Medulla oblongata (tissue), 1 donor: ENCODE results near the gene AXL.

Experiments
- DNase-seq: peaks from one replicate; pipeline ENCODE4 v3.0.0-alpha.2; 2015; ENCODE audit errors: extremely low spot score

AXL gene

DNA sequence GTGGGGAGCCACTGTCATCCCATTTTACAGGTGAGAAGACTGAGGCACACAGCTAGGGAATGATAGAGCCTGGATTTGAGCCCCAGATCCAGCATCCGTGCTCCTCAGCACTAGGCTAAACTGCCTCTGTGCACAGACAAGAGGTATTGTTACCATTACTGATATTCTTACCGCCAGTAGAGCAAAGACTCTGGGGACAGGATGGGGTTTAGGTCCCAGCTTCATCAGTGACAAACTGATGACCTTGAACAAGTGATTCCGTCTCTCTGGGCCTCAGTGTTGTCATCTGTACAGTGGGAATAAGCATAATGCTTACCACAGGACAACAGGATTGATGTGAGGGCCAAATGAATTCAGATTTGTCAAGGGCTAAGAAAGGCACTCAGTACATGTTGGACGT is 16.5 kb downstream of the AXL start:
- no peak for DNase-seq

DNA sequence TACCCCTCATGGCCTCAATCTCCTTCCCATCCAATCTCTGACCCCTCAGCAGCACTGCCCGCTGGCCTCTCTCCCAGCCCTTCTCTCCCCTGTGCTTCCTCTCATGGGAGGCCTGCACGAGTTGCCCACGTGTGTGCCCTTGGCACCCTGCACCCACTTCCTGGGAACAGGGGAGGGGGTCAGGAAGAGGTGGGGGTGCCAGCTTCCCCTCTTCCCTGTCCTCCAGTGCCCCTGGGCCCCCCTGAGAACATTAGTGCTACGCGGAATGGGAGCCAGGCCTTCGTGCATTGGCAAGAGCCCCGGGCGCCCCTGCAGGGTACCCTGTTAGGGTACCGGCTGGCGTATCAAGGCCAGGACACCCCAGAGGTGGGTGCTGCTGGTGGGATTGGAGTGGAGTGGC is 19.2 kb downstream of the AXL start:
- DNase-seq, result no peak

DNA sequence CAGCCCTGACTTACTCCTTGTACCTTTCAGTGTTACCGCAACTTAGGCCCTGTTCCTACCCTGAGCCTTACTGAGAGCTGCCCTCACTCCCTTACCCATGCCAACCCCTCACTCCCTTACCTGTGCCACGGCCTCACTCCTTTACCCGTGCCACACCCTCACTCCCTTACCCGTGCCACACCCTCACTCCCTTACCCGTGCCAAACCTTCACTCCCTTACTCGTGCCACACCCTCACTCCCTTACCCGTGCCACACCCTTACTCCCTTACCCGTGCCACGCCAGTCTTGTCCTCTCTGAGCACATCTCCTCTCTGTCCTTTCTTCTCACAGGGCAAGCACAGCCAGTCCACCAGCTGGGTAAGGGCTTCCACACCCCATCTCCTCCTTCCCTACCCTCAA is 20.3 kb downstream of the AXL start:
- no peak for DNase-seq

DNA sequence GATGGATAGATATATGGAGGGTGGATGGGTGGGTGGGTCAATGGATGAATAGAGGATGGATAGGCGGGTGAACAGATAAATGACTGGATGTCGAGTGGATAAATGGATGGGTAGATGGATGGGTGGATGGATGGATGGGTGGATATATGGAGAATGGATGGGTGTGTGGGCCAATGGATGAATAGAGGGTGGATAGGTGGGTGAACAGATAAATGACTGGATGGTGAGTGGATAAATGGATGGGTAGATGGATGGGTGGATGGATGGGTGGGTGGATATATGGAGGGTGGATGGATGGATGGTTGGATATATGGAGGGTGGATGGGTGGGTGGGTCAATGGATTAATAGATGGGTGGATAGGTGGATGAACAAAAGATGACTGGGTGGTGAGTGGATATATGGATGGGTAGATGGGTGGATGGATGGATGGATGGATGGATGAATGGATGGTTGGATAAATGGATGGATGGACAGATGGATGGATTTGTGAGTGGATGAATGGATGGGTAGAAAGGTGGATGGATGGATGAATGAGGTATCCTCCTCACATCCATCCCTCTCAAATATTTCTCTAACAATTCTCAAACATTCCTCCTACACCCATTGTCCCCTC is 21.0 kb downstream of the AXL start:
- DNase-seq, result no peak

DNA sequence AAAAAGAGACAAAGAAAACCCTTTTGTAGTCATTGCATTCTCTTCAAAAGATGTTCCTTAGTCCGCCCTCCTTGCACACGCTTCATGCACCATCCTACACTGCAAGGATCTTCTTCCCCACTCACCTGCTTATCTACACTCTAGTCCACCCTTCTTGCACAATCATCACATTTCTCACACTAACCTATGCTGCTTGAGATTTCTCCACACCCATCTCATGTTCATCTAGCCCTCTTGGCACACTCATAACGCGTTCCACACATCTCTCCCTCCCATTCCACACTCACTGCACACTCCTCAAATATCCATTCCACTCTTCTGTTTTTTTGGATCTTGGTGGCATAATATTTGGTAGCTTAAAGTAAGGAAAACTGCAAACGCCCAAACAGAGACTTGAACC is 22.8 kb downstream of the AXL start:
- DNase-seq, result no peak

DNA sequence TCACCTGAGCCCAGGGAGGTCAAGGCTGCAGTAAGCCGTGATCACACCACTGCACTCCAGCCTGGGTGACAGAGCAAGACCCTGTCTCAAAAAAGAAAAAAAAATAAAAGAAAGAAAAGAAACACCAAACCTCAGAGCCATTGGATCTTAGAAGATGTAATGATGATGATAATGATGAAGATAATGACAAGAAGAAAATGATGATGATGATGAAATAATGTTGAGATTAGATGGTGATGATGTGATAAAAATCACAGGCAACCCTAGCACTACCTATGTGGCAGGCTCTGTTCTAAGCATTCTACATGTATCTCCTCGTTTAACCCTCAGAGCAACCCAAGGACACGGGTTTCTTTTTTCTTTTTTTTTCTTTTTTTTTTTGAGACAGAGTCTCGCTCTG is 25.1 kb downstream of the AXL start:
- DNase-seq, result no peak

DNA sequence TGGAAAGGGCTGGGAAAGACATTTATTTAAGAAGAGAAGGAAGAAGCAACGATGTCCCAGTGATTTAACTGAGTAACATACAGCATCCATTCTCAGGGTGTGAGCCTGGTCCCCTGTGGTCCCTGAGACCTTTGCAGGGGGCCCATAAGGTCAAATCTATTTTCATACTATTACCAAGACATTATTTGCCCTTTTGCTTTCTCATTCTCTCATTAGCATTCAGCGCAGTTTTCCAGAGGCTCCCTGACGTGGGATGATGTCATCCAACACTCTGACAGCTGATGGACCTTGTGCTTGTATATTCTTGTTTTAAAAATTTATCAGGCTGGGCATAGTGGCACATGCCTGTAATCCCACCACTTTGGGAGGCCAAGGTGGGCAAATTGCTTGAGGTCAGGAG is 26.8 kb downstream of the AXL start:
- DNase-seq, result no peak

DNA sequence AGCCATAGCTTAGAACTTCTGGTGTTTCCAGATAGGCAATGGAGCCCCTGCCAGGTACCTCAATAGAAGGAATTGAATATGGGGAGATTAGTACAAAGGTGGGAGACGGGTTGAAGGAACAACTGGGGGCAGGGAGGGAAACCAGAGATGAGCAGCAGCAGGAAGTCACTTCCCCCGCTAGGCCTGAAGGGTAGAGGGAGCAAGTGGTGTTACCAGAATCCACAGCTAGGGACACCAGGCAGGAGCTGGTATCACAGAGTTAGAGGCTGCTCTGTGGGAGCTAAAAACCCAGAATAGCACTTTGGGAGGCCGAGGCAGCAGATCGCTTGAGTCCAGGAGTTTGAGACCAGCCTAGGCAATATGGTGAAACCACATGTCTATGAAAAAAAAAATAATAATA is 29.9 kb downstream of the AXL start:
- DNase-seq, result no peak

DNA sequence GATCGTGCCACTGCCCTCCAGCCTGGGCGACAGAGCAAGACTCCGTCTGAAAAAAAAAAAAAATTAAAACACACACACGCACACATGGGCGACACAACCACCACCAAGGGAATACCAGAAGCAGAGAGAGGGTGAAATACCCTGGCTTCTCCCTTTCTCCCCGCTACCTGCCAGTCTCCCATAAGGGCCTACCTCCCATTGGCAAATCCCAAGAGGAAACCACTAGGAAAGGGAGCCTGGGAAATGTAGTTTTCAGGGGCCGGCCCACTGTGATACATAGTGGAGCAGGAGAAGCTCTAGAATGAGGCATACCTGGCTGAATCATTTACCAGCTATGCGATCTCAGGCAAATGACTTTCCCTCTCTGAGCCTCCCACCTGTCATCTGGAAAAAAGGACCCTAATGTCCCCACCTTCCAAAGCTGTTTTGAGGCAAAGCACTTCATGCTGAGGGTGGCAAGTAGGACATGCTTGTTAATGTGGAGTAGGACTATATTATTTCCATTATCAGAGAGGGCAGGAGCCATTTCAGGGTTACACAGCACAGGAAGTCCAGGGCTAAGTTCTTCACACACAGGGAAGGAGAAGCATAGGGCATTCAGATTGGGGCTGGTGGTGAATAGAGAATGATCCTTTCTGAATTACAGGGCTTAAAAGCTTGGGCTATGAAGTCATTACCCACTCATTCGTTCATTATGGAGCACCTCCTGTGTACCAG is 30.8 kb downstream of the AXL start:
- DNase-seq, result no peak

DNA sequence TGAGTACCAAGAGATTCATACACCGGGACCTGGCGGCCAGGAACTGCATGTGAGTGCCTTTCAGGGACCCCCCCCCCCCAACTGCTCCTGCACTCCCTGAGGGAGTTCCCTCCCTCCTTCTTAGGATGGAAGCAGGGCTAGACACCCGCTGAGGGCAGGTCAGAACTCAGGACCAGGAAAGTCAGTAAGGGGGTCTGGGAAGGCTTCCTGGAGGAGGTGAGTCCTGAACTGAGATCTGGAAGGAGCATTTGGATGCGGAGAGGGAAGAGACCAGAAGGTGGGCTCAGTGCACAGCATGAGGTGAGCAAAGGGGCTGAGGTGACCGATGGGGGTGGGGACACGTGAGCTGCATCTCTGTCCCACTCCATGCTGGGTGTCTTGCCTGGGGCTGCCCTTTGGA is 34.6 kb downstream of the AXL start:
- DNase-seq, result no peak

DNA sequence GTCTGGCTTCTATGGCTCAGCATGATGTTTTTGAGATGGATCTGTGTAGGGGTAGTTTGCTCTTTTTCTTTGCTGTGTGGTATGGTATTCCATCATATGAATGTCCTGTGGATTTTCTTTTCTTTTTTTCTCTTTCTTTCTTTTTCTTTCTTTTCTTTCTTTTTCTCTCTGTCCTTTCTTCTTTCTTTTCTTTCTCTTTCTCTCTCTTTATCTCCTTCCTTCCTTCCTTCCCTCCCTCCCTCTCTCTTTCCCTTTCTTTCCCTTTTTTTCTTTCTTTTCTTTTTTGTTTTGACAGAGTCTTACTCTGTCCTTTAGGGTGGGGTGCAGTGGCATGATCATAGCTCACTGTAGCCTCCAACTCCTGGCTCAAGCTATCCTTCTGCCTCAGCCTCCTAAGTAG is 36.1 kb downstream of the AXL start:
- DNase-seq, result no peak

DNA sequence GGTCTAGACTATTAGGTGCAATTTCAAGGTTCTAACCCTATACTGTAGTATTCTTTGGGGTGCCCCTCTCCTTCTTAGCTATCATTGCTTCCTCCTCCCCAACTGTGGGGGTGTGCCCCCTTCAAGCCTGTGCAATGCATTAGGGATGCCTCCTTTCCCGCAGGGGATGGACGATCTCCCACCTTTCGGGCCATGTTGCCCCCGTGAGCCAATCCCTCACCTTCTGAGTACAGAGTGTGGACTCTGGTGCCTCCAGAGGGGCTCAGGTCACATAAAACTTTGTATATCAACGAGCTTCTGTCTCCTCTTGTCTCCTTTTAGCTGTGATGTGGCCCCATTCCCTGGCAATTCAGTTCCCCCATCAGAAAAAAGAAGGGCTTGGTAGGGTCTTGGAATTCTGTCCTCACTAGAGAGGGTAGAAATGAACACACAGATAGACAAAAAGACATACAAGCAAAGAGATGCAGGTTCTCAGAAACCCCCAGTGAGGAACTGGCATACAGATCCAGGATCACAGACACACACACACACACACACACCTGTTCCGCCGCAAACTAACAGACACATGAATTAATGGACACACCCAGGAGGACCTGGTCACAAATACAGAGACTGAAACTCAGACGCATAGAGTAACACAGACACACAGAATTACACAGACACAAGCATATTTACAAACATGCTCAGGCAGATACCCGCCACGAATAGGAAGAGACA is 42.6 kb downstream of the AXL start:
- peak; percentile 5 for DNase-seq

DNA sequence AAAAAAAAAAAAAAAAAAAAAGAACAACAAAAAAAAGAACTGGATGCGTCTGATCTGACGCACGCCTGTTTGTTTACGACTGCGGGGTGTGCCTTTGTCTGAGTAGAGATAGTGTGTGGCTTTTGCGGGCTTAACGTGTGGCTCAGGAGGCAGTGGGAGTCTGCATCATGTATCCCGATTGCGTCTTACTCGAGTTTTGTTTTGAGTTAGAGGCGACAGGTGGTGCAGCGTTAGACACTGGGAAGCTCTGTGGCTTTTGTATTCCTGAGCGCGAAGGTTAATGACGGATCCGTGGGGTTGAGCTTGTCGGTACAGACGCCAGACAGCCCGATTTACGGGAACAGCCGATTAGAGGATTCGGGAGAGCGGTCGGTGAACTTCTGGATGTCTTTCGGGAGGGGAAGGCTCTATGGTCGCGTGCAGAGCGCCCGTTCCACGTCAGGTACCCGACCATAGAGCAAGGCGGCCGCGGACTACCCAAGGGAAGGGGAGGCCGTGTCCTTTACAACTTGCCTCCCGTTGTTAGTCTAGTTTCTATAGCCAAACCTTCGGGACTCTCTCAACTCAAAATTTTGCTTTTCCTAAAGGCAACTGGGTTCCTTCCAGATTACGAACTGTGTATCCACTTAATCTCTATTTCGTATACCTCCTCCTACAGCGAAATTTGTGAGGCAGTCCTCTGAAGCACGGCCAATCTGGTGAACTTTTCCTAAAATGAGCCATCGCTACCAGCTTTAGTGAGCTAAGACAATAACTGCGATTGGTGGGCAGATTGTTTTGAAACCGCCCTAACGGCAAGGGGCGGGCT is 44.2 kb downstream of the AXL start:
- peak; percentile 71 for DNase-seq

DNA sequence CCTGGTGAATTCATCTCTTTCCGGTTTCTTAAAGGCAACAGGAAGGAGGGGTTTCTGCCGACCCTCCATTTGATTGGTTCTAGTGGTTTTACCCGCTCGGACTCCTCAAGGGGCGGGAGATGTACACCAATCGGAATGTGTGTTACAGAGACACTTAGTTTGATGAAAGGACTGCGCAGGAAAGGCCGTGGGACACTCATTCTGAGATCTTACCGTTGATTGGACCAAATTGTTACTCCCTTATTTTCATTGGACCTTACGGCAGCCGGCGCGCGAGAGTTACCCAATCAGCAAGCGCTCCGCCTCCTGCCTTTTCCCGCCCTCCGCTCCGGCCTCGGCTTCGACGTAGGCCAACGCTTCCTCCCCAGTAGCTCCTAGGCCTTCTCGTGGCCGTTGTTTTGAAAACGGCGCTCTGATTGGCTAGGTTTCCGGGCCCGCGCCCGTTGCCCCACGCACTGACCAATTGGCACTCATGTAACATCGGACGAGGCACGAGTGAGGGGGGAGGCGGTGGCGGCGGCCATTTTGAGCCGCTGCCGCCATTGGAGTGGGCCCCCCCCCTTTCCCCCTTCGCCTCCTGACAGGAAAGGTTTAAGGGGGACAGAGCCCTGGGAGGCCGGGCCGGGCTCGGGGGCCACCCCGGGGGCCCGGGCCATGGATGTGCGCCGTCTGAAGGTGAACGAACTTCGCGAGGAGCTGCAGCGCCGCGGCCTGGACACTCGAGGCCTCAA is 45.0 kb downstream of the AXL start, which contains the start of gene HNRNPUL1:
Gene HNRNPUL1, plus strand, starts transcription at position 523 of the 731 bp plus-strand sequence. Its CDS starts 132 bp downstream, at position 655.
- peak; percentile 100 for DNase-seq

DNA sequence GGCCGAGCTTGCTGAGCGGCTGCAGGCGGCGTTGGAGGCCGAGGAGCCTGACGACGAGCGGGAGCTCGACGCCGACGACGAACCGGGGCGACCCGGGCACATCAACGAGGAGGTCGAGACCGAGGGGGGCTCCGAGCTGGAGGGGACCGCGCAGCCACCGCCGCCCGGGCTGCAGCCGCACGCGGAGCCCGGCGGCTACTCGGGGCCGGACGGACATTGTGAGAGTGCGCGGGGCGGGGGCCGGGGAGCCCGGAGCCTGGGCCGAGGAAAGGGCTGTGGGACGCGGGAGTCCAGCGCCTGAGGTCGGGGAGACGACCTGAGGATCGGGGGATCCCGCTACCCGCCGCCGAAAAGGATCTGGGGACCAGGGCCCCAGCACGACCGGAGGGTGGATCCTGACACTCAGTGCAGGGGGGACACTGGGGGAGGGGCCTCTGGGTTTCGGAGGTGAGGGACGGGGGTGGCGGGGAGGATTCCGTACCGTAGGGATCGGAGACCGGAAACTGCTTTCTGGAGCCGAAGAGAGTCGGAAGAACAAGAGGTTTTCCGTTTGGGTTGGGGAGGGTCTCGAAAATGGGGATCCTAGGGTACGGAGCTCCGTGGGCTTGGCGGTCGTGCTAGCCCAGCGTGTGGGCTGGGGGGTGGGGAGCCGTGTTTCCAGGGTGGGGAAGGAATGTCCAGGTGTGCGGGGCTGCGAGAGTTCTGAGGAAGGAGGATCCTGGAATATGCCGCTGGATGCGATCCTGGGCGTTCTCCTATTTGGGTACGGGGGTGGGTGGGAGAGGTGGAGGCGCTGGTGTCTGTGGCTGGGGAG is 45.8 kb downstream of the AXL start:
- DNase-seq, result peak; percentile 33

DNA sequence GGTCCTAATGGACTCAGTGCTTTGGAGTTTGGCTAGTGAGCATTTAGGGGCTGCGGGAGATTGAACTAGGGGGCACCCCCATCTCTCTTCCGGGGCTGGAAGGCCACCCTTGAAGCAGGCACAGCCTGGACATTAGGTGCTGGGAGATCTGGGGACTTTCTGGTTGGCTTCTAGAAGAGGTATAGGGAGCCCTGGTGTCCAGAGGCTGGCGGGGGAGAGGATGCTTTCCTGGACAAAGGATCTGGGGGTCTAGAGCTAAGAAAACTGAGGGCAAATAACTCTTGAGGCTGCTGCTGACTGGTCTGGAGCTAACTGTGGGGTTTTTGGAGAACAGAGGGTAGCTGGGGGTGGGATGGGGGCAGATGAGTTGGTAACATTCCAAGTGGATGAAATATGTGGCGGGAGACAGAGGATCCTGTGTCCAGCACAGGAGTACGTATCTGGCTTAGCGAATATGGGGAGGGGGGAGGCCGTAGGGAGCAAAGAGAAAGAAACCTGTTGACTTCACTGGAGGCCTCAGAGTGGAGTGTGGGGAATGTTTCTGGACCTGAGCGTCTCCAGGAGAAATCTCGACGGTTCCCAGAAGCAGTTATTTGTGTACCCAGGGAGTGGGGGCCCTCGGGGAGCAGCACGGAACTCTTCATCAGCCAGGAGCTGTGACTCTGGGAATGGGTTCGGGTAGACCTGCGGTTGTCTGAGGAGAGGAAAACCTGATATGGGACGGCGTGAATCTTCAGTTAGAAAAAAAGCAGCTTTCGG is 46.6 kb downstream of the AXL start:
- DNase-seq, result peak; percentile 14

DNA sequence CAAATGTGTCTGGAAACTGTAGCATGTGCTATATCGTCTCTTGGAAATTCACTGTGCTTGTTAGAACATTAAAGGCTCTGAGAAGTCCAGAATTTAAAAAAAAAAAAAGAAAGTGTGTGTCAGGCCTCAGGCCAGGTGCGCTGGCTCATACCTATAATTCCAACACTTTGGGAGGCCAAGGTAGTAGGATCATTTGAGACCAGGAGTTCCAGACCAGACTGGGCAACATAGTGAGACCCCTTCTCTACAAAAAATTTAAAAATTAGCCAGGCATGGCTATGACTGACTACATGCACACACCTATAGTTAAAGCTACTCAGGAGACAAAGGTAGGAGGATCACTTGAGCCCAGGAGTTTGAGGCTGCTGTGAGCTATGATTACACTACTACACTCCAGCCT is 50.0 kb downstream of the AXL start:
- DNase-seq, result no peak

DNA sequence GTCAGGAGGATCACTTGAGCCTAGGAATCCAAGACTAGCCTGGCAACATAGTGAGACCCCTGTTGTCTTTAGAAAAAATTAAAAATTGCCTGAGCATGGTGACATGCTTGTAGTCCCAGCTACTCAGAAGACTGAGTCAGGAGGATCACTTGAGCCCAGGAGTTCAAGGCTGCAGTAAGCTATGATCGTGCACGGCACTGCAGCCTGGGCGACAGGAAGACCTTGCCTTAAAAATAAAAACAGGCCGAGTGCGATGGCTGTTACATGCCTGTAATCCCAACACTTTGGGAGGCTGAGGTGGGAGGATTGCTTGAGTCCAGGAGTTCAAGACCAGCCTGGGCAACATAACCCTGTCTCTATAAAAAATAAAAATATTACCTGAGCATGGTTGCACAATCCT is 50.5 kb downstream of the AXL start:
- DNase-seq, result no peak

DNA sequence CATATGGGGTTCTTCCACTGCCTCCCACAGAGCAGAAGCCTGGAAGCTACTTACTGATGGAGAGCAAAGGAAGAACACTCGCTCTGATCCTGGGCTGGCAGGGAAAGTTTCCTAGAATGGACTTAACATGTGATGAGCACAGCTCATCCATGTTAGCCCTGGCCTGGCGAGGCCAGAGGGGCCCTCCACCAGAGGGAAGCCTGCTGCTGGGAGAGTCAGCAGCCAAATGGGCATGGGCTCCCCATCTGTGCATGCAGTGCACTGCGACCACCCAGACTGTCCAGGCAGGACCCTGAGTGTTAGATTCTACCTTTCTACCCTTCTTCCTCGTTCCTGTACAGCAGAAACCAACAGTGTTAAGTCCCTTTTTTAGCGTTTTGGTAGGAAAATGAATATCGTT is 54.1 kb downstream of the AXL start:
- no peak for DNase-seq

DNA sequence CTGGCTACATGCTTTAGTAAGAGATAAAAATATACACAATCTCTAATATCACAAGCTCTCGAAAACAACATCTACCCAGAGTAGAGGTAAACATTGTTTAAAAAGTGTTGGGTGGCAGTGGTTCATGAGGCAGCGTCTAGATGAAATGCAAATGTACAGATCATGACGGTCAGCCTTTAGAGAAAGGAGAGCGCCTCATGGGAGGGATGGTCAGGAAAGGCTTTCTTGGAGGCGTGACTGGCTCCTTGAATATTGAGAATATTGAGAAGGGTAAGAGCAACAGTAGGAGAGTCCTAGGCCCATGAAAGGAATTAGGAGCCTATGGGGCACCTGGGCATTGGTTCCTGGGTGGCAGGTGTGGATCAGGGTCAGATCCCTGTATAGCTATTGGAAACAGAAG is 55.8 kb downstream of the AXL start:
- no peak for DNase-seq
